Measurements from ENCODE around the gene MYO5B. TPM values are rescaled to one million over a fixed set of nuclear protein-coding genes. Genes with fewer than 3 reads are reported as not detected.

MYO5B gene
- total RNA-seq, 2 experiments from 2014 or later = not detected

DNA sequence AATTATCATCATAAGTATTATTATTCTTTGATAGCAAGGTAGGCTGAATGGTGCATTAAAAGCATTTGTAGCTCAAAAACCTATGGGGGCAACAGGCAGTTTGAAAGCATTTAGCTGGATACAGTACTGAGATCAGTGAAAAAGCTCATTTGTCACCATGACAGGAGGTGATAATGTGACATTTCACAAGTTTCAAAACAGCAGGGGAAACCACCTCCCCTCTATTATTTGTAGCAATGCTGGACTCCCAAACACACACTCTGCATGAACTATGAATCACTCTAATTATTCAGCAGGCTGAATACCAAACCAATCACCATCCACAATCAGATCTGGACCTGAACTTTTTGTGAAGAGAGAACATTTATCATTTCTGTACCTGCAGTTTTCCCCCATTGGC lies 63.4 kb downstream of the MYO5B start:
- Mint-ChIP-seq H3K27me3 (peaks cover 69% of the 10 kb centered on the region), H3K36me3 (ENCODE audit: low read depth) (no peaks in the 10 kb centered on the region), H3K4me1 (ENCODE audit: low read depth) (no peaks in the 10 kb centered on the region), H3K9me3 (no peaks in the 10 kb centered on the region), H3K4me3 (no peak overlapping the region), H3K27ac (no peak overlapping the region)
- Histone ChIP-seq H3K27me3 (ENCODE audit: control insufficient read depth in 1 of 2, insufficient read depth in 2 of 2, low read length in 2 of 2) (peaks cover 3 to 4% of the 10 kb centered on the region in 2 experiments), H3K36me3 (ENCODE audit: insufficient read depth, low read length) (no peaks in the 10 kb centered on the region), H3K9me3 (ENCODE audit: control insufficient read depth in 1 of 2, insufficient read depth in 1 of 2, low read length in 2 of 2) (no peaks in the 10 kb centered on the region), H3K4me3 (ENCODE audit: low read length) (no peak overlapping the region), H3K4me1 (ENCODE audit: insufficient read depth, low read length) (no peaks in the 10 kb centered on the region), H3K27ac (ENCODE audit: low read depth in 1 of 2, low read length in 2 of 2) (no peak overlapping the region)
- no peak for ATAC-seq (ENCODE audit: poor library complexity)
- TF ChIP-seq, protein P1, sequence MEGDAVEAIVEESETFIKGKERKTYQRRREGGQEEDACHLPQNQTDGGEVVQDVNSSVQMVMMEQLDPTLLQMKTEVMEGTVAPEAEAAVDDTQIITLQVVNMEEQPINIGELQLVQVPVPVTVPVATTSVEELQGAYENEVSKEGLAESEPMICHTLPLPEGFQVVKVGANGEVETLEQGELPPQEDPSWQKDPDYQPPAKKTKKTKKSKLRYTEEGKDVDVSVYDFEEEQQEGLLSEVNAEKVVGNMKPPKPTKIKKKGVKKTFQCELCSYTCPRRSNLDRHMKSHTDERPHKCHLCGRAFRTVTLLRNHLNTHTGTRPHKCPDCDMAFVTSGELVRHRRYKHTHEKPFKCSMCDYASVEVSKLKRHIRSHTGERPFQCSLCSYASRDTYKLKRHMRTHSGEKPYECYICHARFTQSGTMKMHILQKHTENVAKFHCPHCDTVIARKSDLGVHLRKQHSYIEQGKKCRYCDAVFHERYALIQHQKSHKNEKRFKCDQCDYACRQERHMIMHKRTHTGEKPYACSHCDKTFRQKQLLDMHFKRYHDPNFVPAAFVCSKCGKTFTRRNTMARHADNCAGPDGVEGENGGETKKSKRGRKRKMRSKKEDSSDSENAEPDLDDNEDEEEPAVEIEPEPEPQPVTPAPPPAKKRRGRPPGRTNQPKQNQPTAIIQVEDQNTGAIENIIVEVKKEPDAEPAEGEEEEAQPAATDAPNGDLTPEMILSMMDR (IDR thresholded peaks at IDR 0.05) = no peak
- no peak for DNase-seq
- intact Hi-C loops (cut with DNase I, micrococcal nuclease) = no loop called here
- ChIA-PET CTCF (no interaction called here), POLR2A (no interaction called here)

DNA sequence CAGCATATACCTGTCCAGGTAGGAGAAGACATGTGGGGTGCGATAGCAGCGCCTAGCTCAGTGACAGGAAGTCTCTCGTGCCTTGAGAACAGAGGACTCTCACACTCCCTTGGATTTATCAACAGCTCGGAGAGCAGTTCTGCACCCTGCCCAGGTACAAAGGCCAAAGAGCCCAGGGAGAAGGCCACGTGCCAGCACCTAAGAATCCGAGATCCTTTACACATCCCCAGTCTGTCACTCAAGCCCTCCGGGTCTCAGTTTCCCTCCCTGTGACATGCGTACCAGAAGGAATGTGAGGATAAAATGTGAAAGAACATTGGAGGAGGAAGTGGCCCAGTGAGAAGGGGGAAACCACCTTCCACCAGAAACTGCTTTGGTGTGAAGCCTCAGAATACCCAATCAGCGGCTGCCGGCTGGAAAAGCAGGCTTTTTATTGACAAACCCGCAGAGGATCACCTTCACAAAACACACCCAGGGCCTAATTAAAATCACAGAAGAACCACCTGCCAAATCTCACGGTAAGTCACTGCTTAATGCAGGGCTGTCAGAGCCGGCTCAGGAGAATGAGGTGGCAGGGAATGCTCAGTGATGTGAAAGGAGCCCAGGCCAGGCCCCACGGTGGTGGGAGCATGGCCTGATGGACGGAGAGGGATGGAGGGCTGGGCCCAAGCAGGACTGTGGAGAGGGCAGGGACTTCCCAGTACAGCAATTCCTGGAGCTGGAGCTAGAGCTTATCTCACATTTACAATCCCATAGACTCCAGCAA lies 66.3 kb downstream of the MYO5B start:
- no peaks in the 10 kb centered on the region for H3K36me3 ChIP-seq (ENCODE audit: insufficient read depth, low read length)
- POLR2A ChIA-PET = no interaction called here
- no peaks in the 10 kb centered on the region for H3K4me1 Mint-ChIP-seq (ENCODE audit: low read depth)
- no peaks in the 10 kb centered on the region for H3K36me3 Mint-ChIP-seq (ENCODE audit: low read depth)
- H3K27ac Mint-ChIP-seq = no peak overlapping the region
- H3K4me1 ChIP-seq (ENCODE audit: insufficient read depth, low read length) = no peaks in the 10 kb centered on the region
- H3K9me3 ChIP-seq (ENCODE audit: control insufficient read depth in 1 of 2, insufficient read depth in 1 of 2, low read length in 2 of 2) = no peaks in the 10 kb centered on the region
- CTCF ChIA-PET = no interaction called here
- H3K4me3 Mint-ChIP-seq = no peak overlapping the region
- no peaks in the 10 kb centered on the region for H3K9me3 Mint-ChIP-seq
- ATAC-seq (ENCODE audit: poor library complexity) (no peak), DNase-seq (no peak)
- no peak overlapping the region for H3K27ac ChIP-seq (ENCODE audit: low read depth in 1 of 2, low read length in 2 of 2)
- TF ChIP-seq, protein P1 (IDR thresholded peaks at IDR 0.05) = no peak
- peaks cover 4 to 7% of the 10 kb centered on the region in 2 experiments for H3K27me3 ChIP-seq (ENCODE audit: control insufficient read depth in 1 of 2, insufficient read depth in 2 of 2, low read length in 2 of 2)
- no peak overlapping the region for H3K4me3 ChIP-seq (ENCODE audit: low read length)
- peaks cover 65% of the 10 kb centered on the region for H3K27me3 Mint-ChIP-seq
- intact Hi-C loops (cut with DNase I, micrococcal nuclease) = no loop called here

DNA sequence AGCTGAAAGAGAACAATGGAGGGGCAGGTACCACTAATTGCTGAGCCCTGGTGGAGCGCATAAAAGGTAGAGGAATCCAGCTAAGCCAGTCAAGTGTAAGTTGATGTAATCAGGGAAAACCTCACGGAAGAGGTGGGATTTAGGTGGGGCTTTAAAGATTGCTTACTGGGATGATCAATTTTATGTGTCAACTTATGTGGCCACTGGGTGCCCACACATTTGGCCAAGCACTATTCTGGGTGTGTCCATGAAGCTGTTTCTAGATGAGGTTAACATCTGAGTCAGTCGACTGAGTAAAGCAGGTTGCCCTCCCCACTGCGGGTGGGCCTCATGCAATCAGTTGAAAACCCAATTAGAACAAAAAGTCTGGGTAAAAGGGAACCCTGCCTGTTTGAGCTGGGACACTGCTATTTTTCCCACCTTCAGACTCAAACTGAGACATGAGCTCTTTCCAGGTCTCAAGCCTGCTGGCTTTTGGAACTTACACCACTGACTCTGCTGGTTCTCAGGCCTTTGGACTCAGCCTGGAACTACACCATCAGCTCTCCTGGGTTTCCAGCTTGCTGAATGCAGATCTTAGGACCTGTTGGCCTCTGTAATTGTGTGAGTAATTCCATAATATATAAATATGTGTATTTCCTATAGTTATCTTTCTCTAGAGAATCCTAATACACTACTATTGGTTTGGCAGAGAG lies 67.3 kb downstream of the MYO5B start:
- Histone ChIP-seq H3K4me1 (ENCODE audit: insufficient read depth, low read length) (no peaks in the 10 kb centered on the region), H3K36me3 (ENCODE audit: insufficient read depth, low read length) (no peaks in the 10 kb centered on the region), H3K9me3 (ENCODE audit: control insufficient read depth in 1 of 2, insufficient read depth in 1 of 2, low read length in 2 of 2) (no peaks in the 10 kb centered on the region), H3K27me3 (ENCODE audit: control insufficient read depth in 1 of 2, insufficient read depth in 2 of 2, low read length in 2 of 2) (peaks cover 0 to 7% of the 10 kb centered on the region in 2 experiments), H3K4me3 (ENCODE audit: low read length) (no peak overlapping the region), H3K27ac (ENCODE audit: low read depth in 1 of 2, low read length in 2 of 2) (no peak overlapping the region)
- intact Hi-C loops (cut with DNase I, micrococcal nuclease) = no loop called here
- TF ChIP-seq, protein P1 (IDR thresholded peaks at IDR 0.05) = no peak
- Mint-ChIP-seq H3K4me1 (ENCODE audit: low read depth) (no peaks in the 10 kb centered on the region), H3K36me3 (ENCODE audit: low read depth) (no peaks in the 10 kb centered on the region), H3K27ac (no peak overlapping the region), H3K4me3 (no peak overlapping the region), H3K9me3 (no peaks in the 10 kb centered on the region), H3K27me3 (peaks cover 60% of the 10 kb centered on the region)
- ATAC-seq (ENCODE audit: poor library complexity) (no peak), DNase-seq (no peak)
- CTCF ChIA-PET = no interaction called here
- POLR2A ChIA-PET = no interaction called here
